Measurements from ENCODE around the gene EPG5. TPM values are rescaled to one million over a fixed set of nuclear protein-coding genes. Genes with fewer than 3 reads are reported as not detected.

Gene EPG5
- total RNA-seq, 4 donors from 2014 or later, result 13.6 to 43.4 (median 21.8) TPM

DNA sequence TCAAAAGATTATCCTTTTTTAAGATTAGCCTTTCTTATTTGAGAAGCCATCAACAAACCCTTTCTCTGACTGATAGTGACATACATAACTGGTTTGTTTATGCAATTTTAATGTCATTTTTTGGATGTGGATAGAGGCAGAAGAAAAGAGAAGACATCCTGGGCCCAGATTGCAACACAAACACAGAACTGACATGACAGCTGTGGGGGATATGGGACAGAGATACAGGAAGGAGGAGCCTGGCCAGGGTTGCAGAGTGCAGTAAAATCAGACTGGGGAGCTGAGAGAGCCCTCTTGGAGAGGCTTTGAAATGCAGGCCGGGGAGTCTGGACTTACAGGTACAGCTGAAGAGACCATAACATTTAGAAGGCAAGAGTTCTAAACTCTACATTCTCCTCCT is 76.5 kb downstream of the EPG5 start:
- no peaks in the 10 kb centered on the region for H3K4me1 ChIP-seq
- no peaks in the 10 kb centered on the region for H3K36me3 ChIP-seq
- no peak overlapping the region for H3K4me3 ChIP-seq
- H3K9me3 ChIP-seq, result no peaks in the 10 kb centered on the region
- no peak overlapping the region for H3K27ac ChIP-seq
- H3K27me3 ChIP-seq, result no peaks in the 10 kb centered on the region
- TF ChIP-seq CTCF (IDR thresholded peaks at IDR 0.05) (no peak), POLR2A (IDR thresholded peaks at IDR 0.05) (no peak)
- intact Hi-C loops (cut with DNase I; ENCODE audit: low total_unique reads), result no loop called here
- DNase-seq, result no peak

DNA sequence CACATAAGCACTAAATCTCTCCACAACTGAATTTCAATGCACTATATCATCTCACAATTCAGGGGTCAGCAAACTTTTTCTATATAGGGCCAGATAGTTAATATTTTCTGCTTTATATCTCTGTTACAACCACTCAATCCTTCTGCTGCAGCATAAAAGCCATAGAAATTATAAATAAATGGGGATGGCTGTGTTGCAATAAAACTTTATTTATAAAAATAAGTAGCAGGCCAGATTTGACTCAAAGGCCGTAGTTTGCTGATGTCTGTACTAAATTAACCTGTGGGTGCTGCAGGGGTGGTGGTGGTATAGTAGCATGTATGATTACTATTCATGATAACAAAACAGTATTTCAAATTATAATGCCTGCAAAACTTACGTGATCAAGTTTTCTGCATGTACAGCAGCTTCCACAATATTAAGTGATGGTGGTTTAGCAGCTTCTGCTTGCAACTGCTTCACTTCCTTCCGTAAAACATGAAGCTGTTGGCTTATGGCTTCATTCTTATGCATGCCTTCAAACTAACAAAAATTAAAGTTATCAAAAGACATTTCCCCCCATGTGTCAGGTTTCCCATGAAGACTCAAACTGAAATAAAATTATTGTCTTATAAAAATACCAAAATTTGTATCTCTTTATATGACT is 77.6 kb downstream of the EPG5 start:
- H3K27me3 ChIP-seq, result no peaks in the 10 kb centered on the region
- H3K36me3 ChIP-seq, result no peaks in the 10 kb centered on the region
- H3K4me3 ChIP-seq, result no peak overlapping the region
- no peak overlapping the region for H3K27ac ChIP-seq
- H3K9me3 ChIP-seq, result no peaks in the 10 kb centered on the region
- intact Hi-C loops (cut with DNase I; ENCODE audit: low total_unique reads), result no loop called here
- DNase-seq, result no peak
- H3K4me1 ChIP-seq, result no peaks in the 10 kb centered on the region
- no peak for TF ChIP-seq POLR2A (IDR thresholded peaks at IDR 0.05)
- no peak for TF ChIP-seq CTCF (IDR thresholded peaks at IDR 0.05)

DNA sequence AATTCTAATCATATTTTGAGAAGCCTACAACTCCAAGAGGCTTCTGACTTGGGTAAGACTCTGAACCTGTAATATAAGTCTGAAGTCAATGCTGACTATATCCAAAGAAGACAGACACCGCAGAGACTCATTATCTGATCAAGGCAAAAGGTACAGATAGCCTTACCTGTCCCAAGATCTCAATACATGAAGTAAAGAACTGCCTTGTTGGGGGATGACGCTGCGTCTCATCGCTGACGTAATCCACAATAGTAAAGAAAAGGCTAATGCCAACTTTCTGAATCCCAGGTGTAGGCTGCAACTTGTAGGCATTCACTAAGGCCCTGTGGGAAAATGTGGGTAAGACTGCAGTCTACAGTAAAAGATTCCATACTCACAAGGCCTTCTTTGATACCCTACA is 79.5 kb downstream of the EPG5 start:
- TF ChIP-seq CTCF (IDR thresholded peaks at IDR 0.05) (no peak), POLR2A (IDR thresholded peaks at IDR 0.05) (no peak)
- Histone ChIP-seq H3K9me3 (no peaks in the 10 kb centered on the region), H3K4me1 (no peaks in the 10 kb centered on the region), H3K27me3 (no peaks in the 10 kb centered on the region), H3K36me3 (no peaks in the 10 kb centered on the region), H3K27ac (no peak overlapping the region), H3K4me3 (no peak overlapping the region)
- intact Hi-C loops (cut with DNase I; ENCODE audit: low total_unique reads), result no loop called here
- DNase-seq, result no peak

DNA sequence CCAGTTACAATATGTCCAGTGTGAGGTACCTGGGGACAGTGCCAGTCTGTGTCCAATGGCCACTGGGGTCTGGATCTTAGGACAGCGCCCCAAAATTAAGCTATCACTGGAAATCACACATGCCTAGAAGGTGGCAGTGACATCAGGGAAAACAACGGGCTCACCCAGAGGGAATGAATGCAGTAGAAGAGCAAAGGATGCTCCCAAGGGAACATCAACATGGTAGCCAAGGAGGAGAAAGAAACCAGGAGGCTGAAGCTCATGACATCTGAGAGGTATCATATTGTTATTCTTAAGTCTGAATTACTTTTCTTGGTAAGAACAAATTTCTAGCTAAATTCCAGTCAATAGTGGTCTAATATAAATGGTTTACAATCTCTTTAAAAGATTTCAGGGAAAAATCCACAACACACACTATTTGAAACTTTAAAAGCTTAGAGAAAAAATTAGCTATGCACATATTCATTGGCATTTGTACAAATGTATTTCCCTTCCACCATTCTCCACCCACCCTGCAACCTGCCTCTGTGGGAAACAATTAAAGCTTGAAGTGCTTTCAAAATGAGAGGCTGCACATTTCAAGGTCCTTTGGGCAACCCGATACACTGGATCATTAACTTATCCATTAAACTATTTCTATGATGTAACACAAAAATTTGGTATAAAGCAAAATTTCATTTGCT is 86.1 kb downstream of the EPG5 start:
- H3K36me3 ChIP-seq, result no peaks in the 10 kb centered on the region

More for the DNA sequence above, 86.1 kb downstream of the EPG5 start:
- no peaks in the 10 kb centered on the region for H3K9me3 ChIP-seq
- H3K4me1 ChIP-seq, result no peaks in the 10 kb centered on the region
- H3K4me3 ChIP-seq, result no peak overlapping the region
- H3K27ac ChIP-seq, result no peak overlapping the region
- TF ChIP-seq CTCF (IDR thresholded peaks at IDR 0.05) (no peak), POLR2A (IDR thresholded peaks at IDR 0.05) (no peak)
- H3K27me3 ChIP-seq, result no peaks in the 10 kb centered on the region
- intact Hi-C loops (cut with DNase I; ENCODE audit: low total_unique reads), result no loop called here
- DNase-seq, result no peak
